Activated naive CD8-positive, alpha-beta T cell treated with anti-CD3 and anti-CD28 coated beads for 36 hours (primary cell): Measurements from ENCODE around the gene GNG8. TPM values are rescaled to one million over a fixed set of nuclear protein-coding genes. Genes with fewer than 3 reads are reported as not detected.

Experiments
- DNase-seq: peaks from one replicate; pipeline ENCODE4 v3.0.0; 2021
- H3K27ac Mint-ChIP-seq: one replicate; pipeline ENCODE4 v1.8.0; 2022; ENCODE audit warnings: mild to moderate bottlenecking, moderate library complexity, mixed read lengths
- H3K27me3 Mint-ChIP-seq: one replicate; pipeline ENCODE4 v1.8.0; 2022; ENCODE audit warnings: mild to moderate bottlenecking, mixed read lengths
- H3K36me3 Mint-ChIP-seq: one replicate; pipeline ENCODE4 v1.8.0; 2021; ENCODE audit warnings: mild to moderate bottlenecking, mixed read lengths
- H3K4me1 Mint-ChIP-seq: one replicate; pipeline ENCODE4 v1.8.0; 2021; ENCODE audit warnings: mixed read lengths
- H3K4me3 Mint-ChIP-seq: one replicate; pipeline ENCODE4 v1.8.0; 2022; ENCODE audit warnings: mild to moderate bottlenecking, moderate library complexity, mixed read lengths
- H3K9me3 Mint-ChIP-seq: one replicate; pipeline ENCODE4 v1.8.0; 2022; ENCODE audit warnings: mixed read lengths
- total RNA-seq, 2 experiments: library from RNA; stranded (reverse); gene quantifications; one replicate each; pipeline ENCODE4 v1.2.3, GENCODE V29; 2021

Gene GNG8
- total RNA-seq, 2 experiments from 2014 or later, result 20.4 to 21.3 TPM

DNA sequence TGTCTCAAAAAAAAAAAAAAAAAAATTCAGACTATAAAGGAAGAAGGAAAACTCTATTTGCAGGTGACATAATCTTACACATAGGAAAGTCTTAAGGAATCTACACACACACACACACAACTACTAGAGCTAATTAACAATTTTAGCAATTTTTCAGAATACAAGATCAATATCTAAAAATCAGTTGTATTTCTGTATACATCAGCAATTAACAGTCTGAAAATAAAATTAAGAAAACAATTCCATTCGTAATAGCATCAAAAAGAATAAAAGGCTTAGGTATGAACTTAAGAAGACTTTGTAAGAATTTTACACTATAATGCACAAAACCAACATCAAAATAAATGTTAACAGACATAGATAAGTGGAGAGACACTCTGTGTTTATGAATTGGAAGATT is 50.5 kb downstream of the GNG8 start:
- no peaks in the 10 kb centered on the region for H3K36me3 Mint-ChIP-seq
- no peak for DNase-seq
- peaks cover 4% of the 10 kb centered on the region for H3K4me1 Mint-ChIP-seq
- no peaks in the 10 kb centered on the region for H3K9me3 Mint-ChIP-seq
- H3K4me3 Mint-ChIP-seq, result no peak overlapping the region
- no peak overlapping the region for H3K27ac Mint-ChIP-seq
- H3K27me3 Mint-ChIP-seq, result no peaks in the 10 kb centered on the region

Other genes with a start within 250 kb of the GNG8 start
- under 1 TPM; 0.08 TPM for gene CCDC8, start 222.6 kb downstream of the GNG8 start, total RNA-seq
- gene PNMA8C, start 207.3 kb downstream of the GNG8 start, total RNA-seq, result not detected
- gene PNMA8A, start 164.6 kb downstream of the GNG8 start, total RNA-seq, result 1 to 10 TPM; 6.0 to 6.3 TPM
- gene PNMA8B, start 140.3 kb downstream of the GNG8 start, total RNA-seq, result under 1 TPM; 0.21 to 0.26 TPM
- 100 to 1,000 TPM; 567 TPM for gene CALM3, start 34.9 kb downstream of the GNG8 start, total RNA-seq
- 10 to 100 TPM; 43.9 to 46.7 TPM for gene PTGIR, start 11.1 kb downstream of the GNG8 start, total RNA-seq
- 1 to 10 TPM; 3.7 to 3.9 TPM for gene DACT3, start 25.0 kb upstream of the GNG8 start, total RNA-seq
- 10 to 100 TPM; 68.6 to 76.2 TPM for gene PRKD2, start 80.9 kb upstream of the GNG8 start, total RNA-seq
- gene FKRP, start 109.9 kb upstream of the GNG8 start, total RNA-seq, result 10 to 100 TPM; 17.3 to 18.8 TPM
- gene STRN4, start 110.2 kb upstream of the GNG8 start, total RNA-seq, result 10 to 100 TPM; 54.9 to 57.9 TPM
- gene SLC1A5, start 152.4 kb upstream of the GNG8 start, total RNA-seq, result 100 to 1,000 TPM; 299 to 309 TPM
- gene AP2S1, start 214.6 kb upstream of the GNG8 start, total RNA-seq, result 100 to 1,000 TPM; 112 to 114 TPM
- 10 to 100 TPM; 13.6 to 13.7 TPM for gene ARHGAP35, start 224.8 kb upstream of the GNG8 start, total RNA-seq